Mesenchymal stem cell (in vitro differentiated cells and primary cell): ENCODE measurements around the gene ITSN1.
"Not testable (repeated sequence)": the region's sequence is repeated elsewhere in the genome, so short reads cannot be mapped to it uniquely, and the experiment has no call there.

Source experiments
- DNase-seq: peaks from one replicate; pipeline ENCODE4 v3.0.0-alpha.2; 2013
- H2AFZ ChIP-seq: one replicate; pipeline ENCODE4 v1.6.1; 2013; ENCODE audit warnings: low read depth, mild to moderate bottlenecking, control low read depth, inconsistent platforms, low read length, moderate library complexity
- H2AK5ac ChIP-seq: 2 replicates; pipeline ENCODE4 v1.6.1; 2013; ENCODE audit warnings: low read length, moderate library complexity, mild to moderate bottlenecking, inconsistent platforms; ENCODE audit not compliant: severe bottlenecking
- H2BK120ac ChIP-seq: one replicate; pipeline ENCODE4 v1.6.1; 2013; ENCODE audit warnings: low read depth, mild to moderate bottlenecking, inconsistent platforms, low read length, moderate library complexity
- H2BK12ac ChIP-seq, 2 experiments: one replicate each; pipeline ENCODE4 v1.6.1; 2013; ENCODE audit warnings: inconsistent platforms in 2 of 2, low read length in 2 of 2, mild to moderate bottlenecking in 2 of 2, moderate library complexity in 2 of 2, control low read depth in 1 of 2
- H2BK15ac ChIP-seq: one replicate; pipeline ENCODE4 v1.6.1; 2013; ENCODE audit warnings: mild to moderate bottlenecking, low read depth, inconsistent platforms; ENCODE audit not compliant: poor library complexity, severe bottlenecking
- H2BK5ac ChIP-seq: 2 replicates; pipeline ENCODE4 v1.6.1; 2013; ENCODE audit warnings: low read depth, mild to moderate bottlenecking, low read length, control low read depth, inconsistent platforms; ENCODE audit not compliant: poor library complexity, severe bottlenecking
- H3K14ac ChIP-seq, 2 experiments: one replicate each; pipeline ENCODE4 v1.6.1; 2013; ENCODE audit warnings: inconsistent platforms in 2 of 2, low read length in 2 of 2, control low read depth in 1 of 2, mild to moderate bottlenecking in 1 of 2, moderate library complexity in 1 of 2
- H3K18ac ChIP-seq, 2 experiments: one replicate each; pipeline ENCODE4 v1.6.1; 2013; ENCODE audit warnings: inconsistent platforms in 2 of 2, low read length in 2 of 2, control low read depth in 1 of 2, low read depth in 1 of 2, mild to moderate bottlenecking in 1 of 2
- H3K23ac ChIP-seq, 2 experiments: one replicate each; pipeline ENCODE4 v1.6.1; 2013; ENCODE audit warnings: inconsistent platforms in 2 of 2, low read length in 2 of 2, mild to moderate bottlenecking in 2 of 2, moderate library complexity in 2 of 2, control low read depth in 1 of 2
- H3K27ac ChIP-seq: 2 replicates; pipeline ENCODE4 v1.5.1; 2013; ENCODE audit warnings: mild to moderate bottlenecking, moderate library complexity, low read length, control low read depth, inconsistent platforms; ENCODE audit not compliant: poor library complexity, severe bottlenecking
- H3K27me3 ChIP-seq, 2 experiments: 2 replicates each; pipeline versions ENCODE4 v1.6.1 to v1.7.0; 2013; ENCODE audit warnings: low read length in 2 of 2, mild to moderate bottlenecking in 2 of 2, moderate library complexity in 2 of 2, control low read depth in 1 of 2, inconsistent platforms in 1 of 2; ENCODE audit not compliant: control insufficient read depth in 1 of 2, insufficient read depth in 1 of 2
- H3K36me3 ChIP-seq, 2 experiments: 2 replicates each; pipeline versions ENCODE4 v1.6.1 to v1.7.0; 2013; ENCODE audit warnings: low read length in 2 of 2, control low read depth in 1 of 2, inconsistent platforms in 1 of 2, low read depth in 1 of 2, mild to moderate bottlenecking in 1 of 2; ENCODE audit not compliant: insufficient read depth in 2 of 2, control insufficient read depth in 1 of 2
- H3K4ac ChIP-seq, 2 experiments: one replicate each; pipeline ENCODE4 v1.6.1; 2013; ENCODE audit warnings: inconsistent platforms in 2 of 2, low read length in 2 of 2, mild to moderate bottlenecking in 2 of 2, moderate library complexity in 2 of 2, control low read depth in 1 of 2, low read depth in 1 of 2
- H3K4me1 ChIP-seq: 2 replicates; pipeline ENCODE4 v1.6.1; 2013; ENCODE audit warnings: low read depth, low read length, control low read depth; ENCODE audit not compliant: control insufficient read depth, insufficient read depth
- H3K4me2 ChIP-seq: 2 replicates; pipeline ENCODE4 v1.6.1; 2013; ENCODE audit warnings: low read length, mild to moderate bottlenecking, inconsistent platforms; ENCODE audit not compliant: poor library complexity, severe bottlenecking
- H3K4me3 ChIP-seq, 2 experiments: 2 replicates each; pipeline versions ENCODE4 v1.5.1 to v1.7.0; 2013; ENCODE audit warnings: low read length in 2 of 2, mild to moderate bottlenecking in 2 of 2, control low read depth in 1 of 2, low read depth in 1 of 2; ENCODE audit not compliant: insufficient read depth in 1 of 2
- H3K79me1 ChIP-seq: replicated peaks from 2 replicates; pipeline ENCODE4 v1.6.1; 2013; ENCODE audit warnings: mild to moderate bottlenecking, control low read depth, low read length, inconsistent platforms; ENCODE audit not compliant: poor library complexity, severe bottlenecking
- H3K9ac ChIP-seq: 2 replicates; pipeline ENCODE4 v1.7.0; 2013; ENCODE audit warnings: mild to moderate bottlenecking, low read length, moderate library complexity
- H3K9me3 ChIP-seq: 2 replicates; pipeline ENCODE4 v1.7.0; 2013; ENCODE audit warnings: mild to moderate bottlenecking, low read length; ENCODE audit not compliant: control insufficient read depth
- H4K8ac ChIP-seq: one replicate; pipeline ENCODE4 v1.6.1; 2013; ENCODE audit warnings: inconsistent platforms, mild to moderate bottlenecking, low read length, moderate library complexity
- H4K91ac ChIP-seq: one replicate; pipeline ENCODE4 v1.6.1; 2013; ENCODE audit warnings: mild to moderate bottlenecking, low read length, inconsistent platforms
- WGBS: methylation state at CpG from one replicate; pipeline ENCODE4 v1.1.7; 2013; ENCODE audit warnings: mixed read lengths; 5-methylcytosine and 5-hydroxymethylcytosine counted together

ITSN1 gene

DNA sequence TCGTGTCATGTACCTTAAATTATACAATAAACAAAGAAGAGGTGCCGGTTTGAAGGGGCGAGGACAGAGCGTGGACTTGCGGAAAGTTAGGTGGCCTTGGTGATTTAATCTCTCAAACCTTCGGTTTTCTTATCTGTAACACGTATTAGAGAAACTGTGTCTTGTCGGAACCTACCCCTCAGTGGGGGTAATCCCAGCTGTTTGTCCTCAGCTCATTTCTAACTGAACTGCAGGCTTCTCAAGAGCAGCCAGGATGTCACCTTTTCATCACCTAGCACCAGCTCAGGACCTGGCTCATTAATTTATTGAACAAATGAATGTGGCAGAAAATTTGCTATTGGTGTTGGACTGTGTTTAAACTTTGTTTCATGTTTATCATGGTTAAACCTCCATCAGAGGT is 31.2 kb downstream of the ITSN1 start:
- H3K27ac ChIP-seq, result no peak overlapping the region
- no peak overlapping the region for H4K8ac ChIP-seq
- H3K36me3 ChIP-seq, result no peaks in the 10 kb centered on the region
- H4K91ac ChIP-seq, result no peak overlapping the region
- no peak overlapping the region for H3K14ac ChIP-seq
- peaks cover 2% of the 10 kb centered on the region for H3K4me1 ChIP-seq
- no peak overlapping the region for H3K18ac ChIP-seq
- H3K9me3 ChIP-seq, result no peaks in the 10 kb centered on the region
- H3K23ac ChIP-seq, result no peak overlapping the region
- no peak overlapping the region for H3K9ac ChIP-seq
- no peak overlapping the region for H2BK5ac ChIP-seq
- DNase-seq, result no peak
- 89% methylated on average over 8 of the region's 8 CpGs for WGBS
- H3K79me1 ChIP-seq, result peaks cover 14% of the 10 kb centered on the region
- no peak overlapping the region for H2AFZ ChIP-seq
- H2BK12ac ChIP-seq, result no peak overlapping the region
- H3K27me3 ChIP-seq, result no peaks in the 10 kb centered on the region
- no peak overlapping the region for H2BK120ac ChIP-seq
- H3K4me2 ChIP-seq, result no peak overlapping the region
- H2BK15ac ChIP-seq, result no peak overlapping the region
- H3K4me3 ChIP-seq, result no peak overlapping the region
- no peak overlapping the region for H3K4ac ChIP-seq
- H2AK5ac ChIP-seq, result no peak overlapping the region

DNA sequence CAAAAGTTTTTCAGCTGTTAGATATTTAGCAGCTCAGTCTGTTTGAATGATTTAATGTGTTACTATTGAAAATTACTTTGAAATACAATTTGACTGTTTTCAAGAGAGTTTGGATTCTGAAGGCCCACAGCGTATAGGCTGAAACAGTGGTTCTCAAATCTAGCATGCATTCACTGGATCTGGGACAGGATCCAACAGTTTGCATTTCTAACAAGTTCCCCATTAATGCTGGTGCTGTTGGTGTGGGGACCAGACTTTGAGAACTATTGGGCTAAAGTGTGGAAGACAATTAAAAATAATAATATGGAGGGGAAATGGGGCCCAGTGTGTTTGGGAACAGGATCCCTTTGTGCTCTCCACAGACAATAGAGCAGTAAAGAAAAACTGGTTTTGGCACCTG is 31.9 kb downstream of the ITSN1 start:
- H3K79me1 ChIP-seq, result peaks cover 14% of the 10 kb centered on the region
- H3K27me3 ChIP-seq, result no peaks in the 10 kb centered on the region
- WGBS, result 96% methylated on average over 1 of the region's 1 CpG

DNA sequence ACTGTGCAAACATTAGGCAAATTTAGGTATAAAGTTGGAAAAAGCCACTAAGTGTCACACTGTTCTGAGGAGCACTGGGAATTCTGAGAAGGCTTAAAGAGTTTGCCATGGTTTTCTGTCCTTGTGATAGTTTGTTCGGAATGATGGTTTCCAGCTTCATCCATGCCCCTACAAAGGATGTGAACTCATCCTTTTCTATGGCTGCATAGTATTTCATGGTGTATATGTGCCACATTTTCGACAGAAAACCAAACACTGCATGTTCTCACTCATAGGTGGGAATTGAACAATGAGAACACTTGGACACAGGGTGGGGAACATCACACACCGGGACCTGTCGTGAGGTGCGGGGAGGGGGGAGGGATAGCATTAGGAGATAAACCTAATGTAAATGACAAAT is 34.4 kb downstream of the ITSN1 start:
- H3K9ac ChIP-seq, H2AK5ac ChIP-seq, H3K18ac ChIP-seq, H4K8ac ChIP-seq, H3K4me1 ChIP-seq, H3K36me3 ChIP-seq, H3K14ac ChIP-seq, H3K27me3 ChIP-seq, H2AFZ ChIP-seq, H2BK5ac ChIP-seq, H3K9me3 ChIP-seq, DNase-seq, H2BK15ac ChIP-seq, H3K23ac ChIP-seq, H2BK120ac ChIP-seq, H3K4ac ChIP-seq, H4K91ac ChIP-seq, H2BK12ac ChIP-seq, H3K4me3 ChIP-seq, H3K27ac ChIP-seq, H3K4me2 ChIP-seq: not testable (repeated sequence)
- 100% methylated on average over 5 of the region's 5 CpGs for WGBS
- peaks cover 13% of the 10 kb centered on the region for H3K79me1 ChIP-seq

More for the DNA sequence above, 31.9 kb downstream of the ITSN1 start:
- Histone ChIP-seq H3K4ac (no peak overlapping the region), H3K27ac (no peak overlapping the region), H3K36me3 (no peaks in the 10 kb centered on the region), H4K8ac (no peak overlapping the region), H3K4me1 (peaks cover 2% of the 10 kb centered on the region), H2BK15ac (no peak overlapping the region), H2BK5ac (no peak overlapping the region), H3K14ac (no peak overlapping the region), H3K23ac (no peak overlapping the region), H2AFZ (no peak overlapping the region), H2AK5ac (no peak overlapping the region), H4K91ac (no peak overlapping the region), H3K4me2 (no peak overlapping the region), H2BK120ac (no peak overlapping the region), H3K18ac (no peak overlapping the region), H3K9ac (no peak overlapping the region), H3K4me3 (no peak overlapping the region), H3K9me3 (no peaks in the 10 kb centered on the region), H2BK12ac (no peak overlapping the region)
- DNase-seq, result no peak

DNA sequence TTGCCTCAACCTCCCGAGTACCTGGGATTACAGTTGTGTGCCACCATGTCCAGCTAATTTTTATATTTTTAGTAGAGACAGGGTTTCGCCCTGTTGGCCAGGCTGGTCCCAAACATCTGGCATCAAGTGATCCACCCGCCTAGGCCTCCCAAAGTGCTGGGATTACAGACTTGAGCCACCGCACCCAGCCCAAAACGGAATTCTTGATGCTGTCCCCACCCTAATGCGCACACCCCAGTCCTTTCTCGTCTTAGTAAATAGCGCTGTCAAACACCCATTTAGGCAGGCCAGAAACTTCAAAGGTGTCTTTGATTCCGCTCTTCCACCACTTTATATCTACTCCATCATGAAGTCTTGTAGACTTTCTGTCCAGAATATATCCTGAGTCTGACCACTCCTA is 35.1 kb downstream of the ITSN1 start:
- no peaks in the 10 kb centered on the region for H3K36me3 ChIP-seq
- no peak overlapping the region for H2BK5ac ChIP-seq
- H3K27me3 ChIP-seq, result no peaks in the 10 kb centered on the region
- no peak overlapping the region for H4K91ac ChIP-seq
- no peak for DNase-seq
- H3K9me3 ChIP-seq, result no peaks in the 10 kb centered on the region
- H3K79me1 ChIP-seq, result peaks cover 13% of the 10 kb centered on the region
- over 99% methylated on average over 9 of the region's 9 CpGs for WGBS
- H3K4me1 ChIP-seq, result peaks cover 2% of the 10 kb centered on the region
- no peak overlapping the region for H3K4me2 ChIP-seq
- no peak overlapping the region for H2BK120ac ChIP-seq
- H3K23ac ChIP-seq, result no peak overlapping the region
- no peak overlapping the region for H2BK15ac ChIP-seq
- H2BK12ac ChIP-seq, result no peak overlapping the region
- no peak overlapping the region for H3K14ac ChIP-seq
- H3K9ac ChIP-seq, result no peak overlapping the region
- no peak overlapping the region for H2AFZ ChIP-seq
- no peak overlapping the region for H4K8ac ChIP-seq
- H3K18ac ChIP-seq, result no peak overlapping the region
- no peak overlapping the region for H2AK5ac ChIP-seq
- no peak overlapping the region for H3K27ac ChIP-seq
- no peak overlapping the region for H3K4ac ChIP-seq
- H3K4me3 ChIP-seq, result no peak overlapping the region
